Stimulated activated naive CD4-positive, alpha-beta T cell (primary cell): ENCODE results near the gene DEGS2.

Experiments
- DNase-seq, 6 experiments: peaks; one replicate each; lab custom pipeline; 2025; lab: John Stamatoyannopoulos, UW

The DEGS2 gene

DNA sequence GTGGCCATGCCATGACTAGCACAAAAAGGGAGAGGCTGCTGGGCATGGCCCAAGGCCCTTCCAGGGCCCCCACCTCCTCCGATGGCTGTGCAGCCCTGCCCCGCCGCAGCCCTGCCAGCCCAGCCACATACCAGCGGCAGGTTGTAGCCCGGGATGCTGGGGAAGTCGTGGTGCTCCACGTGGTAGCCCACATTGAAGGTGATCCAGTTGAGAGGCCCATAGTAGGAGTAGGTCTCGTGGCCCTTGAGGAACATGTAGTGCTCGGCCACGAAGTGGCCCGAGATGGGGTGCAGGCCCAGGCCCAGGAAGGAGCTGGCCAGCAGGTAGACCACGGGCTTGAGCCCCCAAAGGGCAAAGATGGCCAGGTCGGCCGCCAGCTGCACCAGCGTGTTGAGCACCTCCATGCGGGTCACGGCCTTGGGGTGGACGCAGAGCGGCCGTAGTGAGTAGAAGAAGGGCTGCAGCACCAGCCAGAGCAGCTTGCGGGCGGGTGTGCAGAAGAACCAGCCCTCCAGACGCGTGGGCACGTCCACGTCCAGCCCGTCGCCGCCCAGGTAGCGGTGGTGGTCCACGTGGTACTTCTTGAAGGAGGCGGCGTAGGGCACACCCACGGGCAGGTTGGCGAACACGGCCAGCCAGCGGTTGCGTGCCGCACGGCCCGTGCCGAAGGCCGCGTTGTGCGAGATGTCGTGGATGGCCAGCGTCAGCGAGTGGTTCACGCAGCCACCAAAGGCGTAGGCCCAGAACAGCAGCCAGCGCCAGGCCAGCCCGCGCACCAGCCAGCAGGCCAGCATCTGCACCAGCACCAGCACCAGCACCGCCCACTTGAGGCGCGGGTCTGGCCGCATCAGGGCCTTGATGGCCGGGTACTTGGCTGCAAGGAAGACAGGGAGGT is 10.4 kb downstream of the DEGS2 start:
- peak in 1 of 6 experiments; percentile 21 for DNase-seq

GRCh38 chr14:100147691-100148464 is 11.6 kb downstream of the DEGS2 start:
- peak in 2 of 6 experiments; percentile 49 to 65 for DNase-seq

DNA sequence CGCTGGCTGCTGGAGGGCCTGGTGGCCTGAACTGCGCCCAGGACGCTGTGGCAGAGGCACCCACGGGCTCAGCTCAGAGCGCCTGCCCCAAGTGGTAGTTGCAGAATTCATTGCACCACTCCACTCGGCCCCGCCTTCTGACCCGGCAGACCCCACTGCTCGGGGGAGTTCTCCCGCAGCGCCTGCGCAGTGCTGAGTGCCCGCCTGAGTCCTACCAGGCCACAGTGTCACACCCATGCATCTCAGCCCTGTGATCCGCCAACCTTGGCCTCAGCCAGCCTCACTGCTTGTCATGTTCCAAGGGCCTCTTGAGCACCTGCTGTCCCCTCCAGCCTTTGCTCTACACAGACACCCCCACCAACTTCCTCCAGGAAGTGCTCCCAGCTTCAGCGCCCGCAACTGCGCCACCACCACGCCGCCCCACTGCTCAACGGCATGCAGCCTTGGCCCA is 12.2 kb downstream of the DEGS2 start:
- DNase-seq = peak; percentile 45 to 77 (median 65)

- peak in 5 of 6 experiments; percentile 36 to 75 (median 53) for DNase-seq
Measured at GRCh38 chr14:100146531-100147091, 12.8 kb downstream of the DEGS2 start.

- DNase-seq = peak in 2 of 6 experiments; percentile 33 to 52
Measured at GRCh38 chr14:100145682-100146464, 13.6 kb downstream of the DEGS2 start.

DNA sequence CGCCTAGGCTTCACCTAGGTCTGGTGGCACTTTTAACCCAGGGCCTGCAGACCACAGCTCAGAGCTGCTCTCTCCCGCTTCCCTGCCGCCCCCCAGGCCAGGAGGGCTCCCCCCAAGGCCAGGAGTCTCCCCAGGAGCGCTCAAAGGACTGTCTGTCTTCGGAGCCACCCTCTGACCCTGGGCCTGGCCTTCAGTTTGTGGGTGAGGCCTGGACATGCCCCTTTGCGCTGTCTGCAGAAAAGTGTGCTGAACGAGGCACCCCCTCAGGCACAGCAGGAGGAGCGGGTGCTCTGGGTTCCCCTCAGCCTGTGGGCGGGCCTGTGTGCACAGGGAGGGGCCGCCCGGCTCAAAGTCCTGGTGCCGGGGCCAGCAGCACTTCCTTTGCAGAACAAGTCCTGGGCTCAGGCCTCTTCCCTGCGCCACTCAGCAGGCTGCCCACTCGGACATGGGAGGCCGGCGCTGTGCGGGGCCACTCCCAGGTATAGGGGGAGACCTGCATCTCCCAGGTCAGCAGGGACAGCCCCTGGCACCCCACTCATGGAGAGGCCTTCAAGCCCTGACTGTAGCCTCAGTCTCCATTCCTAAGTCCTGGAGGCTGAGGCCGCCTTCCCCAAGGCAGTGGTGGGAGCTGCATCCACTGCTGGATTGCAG is 14.3 kb downstream of the DEGS2 start:
- peak in 2 of 6 experiments; percentile 33 to 51 for DNase-seq

GRCh38 chr14:100144645-100144995 is 14.8 kb downstream of the DEGS2 start:
- no peak for DNase-seq

- DNase-seq = no peak
Measured at GRCh38 chr14:100143934-100144333, 15.5 kb downstream of the DEGS2 start.

DNA sequence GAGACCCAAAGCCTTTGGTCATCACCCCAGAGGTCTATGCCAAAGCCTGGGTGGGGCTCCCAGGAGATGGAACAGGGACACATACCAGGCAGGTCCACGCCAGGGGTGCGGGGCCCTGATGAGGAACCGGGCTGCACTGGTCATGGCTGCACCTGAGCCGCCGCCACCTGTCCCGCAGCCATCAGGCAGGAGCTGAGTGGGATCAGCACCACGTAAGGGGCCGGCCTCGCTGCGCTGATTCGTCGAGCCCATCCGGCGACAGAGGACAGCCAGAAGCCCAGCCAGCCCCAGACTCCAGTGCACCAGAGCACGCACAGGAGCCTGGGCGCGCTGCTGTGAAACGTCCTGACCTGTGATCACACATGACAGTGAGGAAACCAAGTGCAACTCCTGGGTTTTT is 15.9 kb downstream of the DEGS2 start:
- DNase-seq = peak in 1 of 6 experiments; percentile 13

DNA sequence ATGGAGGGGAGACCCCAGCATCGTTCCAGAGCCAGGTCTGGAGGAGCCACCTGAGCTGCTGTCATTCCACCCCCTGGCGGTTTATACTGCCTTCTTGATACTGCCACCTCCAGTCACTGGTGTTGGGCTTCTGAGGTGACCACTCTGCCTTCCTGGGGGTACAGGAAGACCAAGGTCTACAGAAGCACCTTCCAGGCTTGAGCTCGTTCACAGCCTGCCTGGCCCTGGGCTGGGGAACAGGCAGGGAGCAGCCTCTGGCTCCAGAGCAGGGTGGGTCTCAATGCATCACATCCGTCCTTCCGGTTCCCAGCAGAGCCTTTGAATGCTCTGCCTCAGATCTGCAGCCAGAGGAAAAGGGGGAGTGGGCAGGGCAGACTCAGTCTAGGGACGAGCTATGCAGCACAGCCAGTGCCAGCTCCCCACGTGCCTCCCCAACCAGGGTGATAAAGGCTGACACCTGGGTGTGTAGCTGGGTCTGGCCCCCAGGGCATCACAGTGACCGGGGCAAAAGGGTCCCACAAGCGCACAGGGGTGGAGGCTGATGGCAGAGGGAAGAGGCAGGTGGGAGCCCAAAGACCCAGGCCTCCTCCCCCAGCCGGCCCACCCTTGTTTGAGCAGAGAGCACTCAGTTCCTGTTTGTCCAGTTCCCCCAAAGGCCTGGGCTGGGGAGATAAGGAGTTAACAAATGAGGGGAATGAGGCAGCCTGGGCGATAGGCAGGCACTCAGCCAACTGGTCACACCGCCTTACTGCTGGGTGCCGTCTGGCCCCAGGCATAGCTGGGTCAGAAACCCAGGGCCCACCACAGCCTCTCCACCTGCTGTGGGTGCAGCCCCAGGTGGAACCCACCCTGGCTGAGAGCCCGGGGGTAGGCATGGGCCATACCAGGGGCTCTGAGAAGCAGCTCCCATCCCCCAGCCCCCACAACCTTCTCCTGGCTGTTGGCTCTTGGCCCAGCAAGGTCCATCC is 17.1 kb downstream of the DEGS2 start:
- DNase-seq = no peak

GRCh38 chr14:100141098-100141497 is 18.3 kb downstream of the DEGS2 start:
- no peak for DNase-seq

DNA sequence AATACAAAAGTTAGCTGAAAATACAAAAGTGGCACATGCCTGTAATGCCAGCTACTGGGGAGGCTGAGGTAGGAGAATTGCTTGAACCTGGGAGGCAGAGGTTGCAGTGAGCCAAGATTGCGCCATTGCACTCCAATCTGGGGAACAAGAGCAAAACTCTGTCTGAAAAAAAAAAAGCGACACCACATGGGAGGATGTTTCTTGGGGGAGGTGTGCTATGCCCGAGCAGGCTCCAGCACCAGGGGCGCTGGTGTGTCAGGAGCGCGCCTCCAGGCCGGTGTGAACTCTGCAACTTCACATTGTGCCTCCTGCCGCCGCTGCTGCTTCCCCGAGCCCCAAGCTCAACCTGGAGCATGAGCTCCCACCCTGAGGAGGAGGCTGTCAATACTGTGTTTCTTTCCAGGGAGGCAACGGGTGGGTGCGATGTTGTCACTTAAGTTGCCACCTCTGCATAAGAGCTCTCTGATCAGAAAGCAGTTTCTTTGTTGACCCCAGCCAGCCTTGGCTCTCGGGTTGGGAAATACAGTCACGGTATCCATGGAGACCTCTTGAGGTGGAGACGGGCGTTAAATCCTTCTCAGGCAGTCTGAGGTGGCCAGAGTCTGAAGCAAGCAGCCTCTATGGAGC is 18.9 kb downstream of the DEGS2 start:
- DNase-seq = no peak

- no peak for DNase-seq
Measured at GRCh38 chr14:100138955-100139354, 20.5 kb downstream of the DEGS2 start.

DNA sequence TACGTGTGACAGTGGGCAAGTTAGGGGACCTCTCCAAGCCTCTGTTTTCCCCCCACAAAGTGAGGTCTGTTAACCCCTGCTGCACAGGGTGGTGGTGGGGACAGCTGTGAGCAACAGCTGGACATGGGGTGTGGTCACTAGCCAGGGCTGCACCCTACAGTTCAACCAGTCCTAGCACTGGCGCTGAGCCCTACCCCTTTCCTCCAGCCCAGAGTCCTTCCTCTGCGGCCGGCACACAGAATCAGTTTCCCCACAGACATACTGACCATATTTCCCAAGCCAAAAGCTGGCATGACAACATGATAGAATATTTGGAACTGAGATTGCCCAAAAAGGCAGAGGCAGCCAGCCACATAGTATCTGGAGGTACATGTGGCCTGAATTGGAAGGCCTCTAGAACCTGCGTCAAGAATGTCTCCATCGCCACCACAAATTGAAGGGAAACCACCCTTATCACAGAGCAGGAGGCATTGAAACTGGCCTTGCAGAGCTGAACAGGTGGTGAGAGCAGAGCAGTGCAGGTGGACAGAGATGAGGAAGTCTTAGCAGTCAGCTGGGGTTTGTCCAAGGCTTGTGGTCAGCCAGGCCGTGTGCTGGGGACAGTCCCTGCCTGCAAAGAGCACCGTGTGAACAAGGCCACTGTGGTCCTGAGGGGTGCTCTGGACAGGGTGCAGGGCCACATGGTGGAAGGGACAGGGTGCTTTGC is 21.2 kb downstream of the DEGS2 start:
- no peak for DNase-seq

- no peak for DNase-seq
Measured at GRCh38 chr14:100137173-100137572, 22.3 kb downstream of the DEGS2 start.

GRCh38 chr14:100135784-100136183 is 23.7 kb downstream of the DEGS2 start:
- DNase-seq = no peak

DNA sequence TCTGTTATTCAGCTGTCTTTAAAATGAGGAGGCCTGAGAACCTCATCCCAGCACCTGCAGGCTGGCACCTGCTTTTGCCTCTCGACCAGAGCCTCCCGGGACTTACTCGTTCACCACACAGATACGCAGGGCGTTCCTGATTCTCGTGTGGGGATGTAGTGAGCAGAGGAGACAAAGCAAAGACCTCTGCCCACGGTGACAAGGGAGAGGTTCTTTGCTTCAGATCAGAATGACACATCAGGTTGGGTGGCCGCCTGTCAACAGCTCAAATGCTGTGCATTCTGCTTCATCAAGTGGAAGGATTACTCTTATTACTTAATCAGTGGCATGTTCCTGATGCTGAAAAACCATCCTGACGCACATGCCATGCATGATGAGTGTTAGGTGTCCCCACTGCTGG is 24.4 kb downstream of the DEGS2 start:
- no peak for DNase-seq

- no peak for DNase-seq
Measured at GRCh38 chr14:100134586-100134985, 24.9 kb downstream of the DEGS2 start.
